GM18861 (cell line): ENCODE data around the gene DCAKD.
"Not testable (repeated sequence)": the region's sequence is repeated elsewhere in the genome, so short reads cannot be mapped to it uniquely, and the experiment has no call there.

ENCODE experiments used
- ATAC-seq: cut with Tn5 transposase; IDR thresholded peaks from one replicate; pipeline ENCODE4 v1.9.1; 2021; ENCODE audit not compliant: unreplicated experiment

Gene DCAKD

GRCh38 chr17:45067637-45068036 is 16.2 kb upstream of the DCAKD start:
- ATAC-seq, result no peak

DNA sequence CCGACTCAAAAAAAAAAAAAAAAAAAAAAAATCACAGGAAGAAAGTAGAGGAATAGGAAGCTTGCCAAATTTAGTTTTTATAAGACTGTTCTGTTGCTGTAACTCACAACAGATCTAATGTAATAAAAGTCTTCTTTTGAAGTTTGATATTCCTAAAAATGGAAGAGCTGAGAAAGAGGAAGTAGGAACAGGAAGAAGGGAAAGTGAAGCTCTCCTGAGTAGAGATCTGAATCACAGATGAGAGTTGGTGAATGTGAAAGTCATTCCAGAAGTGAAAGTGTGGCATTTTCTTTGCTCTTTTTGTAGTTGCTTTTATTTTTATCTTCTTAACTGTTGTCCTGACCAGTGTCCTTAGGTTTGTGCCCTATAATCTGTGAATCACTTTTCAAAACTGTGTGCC is 11.8 kb upstream of the DCAKD start:
- ATAC-seq, result no peak

DNA sequence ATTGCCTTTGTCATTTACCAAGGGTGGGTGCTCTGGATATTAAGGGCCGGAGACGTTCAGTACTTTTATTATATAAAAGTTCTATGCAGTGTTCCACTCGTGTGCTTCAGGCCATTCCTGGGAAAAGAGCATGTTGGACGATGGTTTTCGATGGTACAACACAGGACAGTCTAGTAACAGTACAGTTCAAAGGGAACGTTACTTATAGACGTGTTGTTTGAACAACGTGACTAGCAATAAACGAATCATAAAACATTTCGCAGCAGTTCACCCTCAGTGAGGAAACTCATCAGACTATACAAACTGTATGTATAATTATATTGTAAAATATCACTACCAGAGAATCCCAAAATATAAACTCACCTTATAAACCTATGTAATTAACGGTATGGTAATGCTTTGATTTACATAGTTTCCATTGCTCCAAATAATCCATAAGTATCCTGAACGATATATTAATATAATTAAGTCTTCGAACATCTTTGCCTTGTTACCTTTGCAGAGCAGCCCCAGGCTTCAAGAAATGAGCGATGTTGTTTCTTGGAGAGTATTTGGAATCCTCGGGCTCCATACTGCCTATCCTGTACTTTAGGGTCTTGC is 10.3 kb upstream of the DCAKD start:
- ATAC-seq, result no peak

- peak; percentile 84 for ATAC-seq
These were observed 9.6 kb upstream of the DCAKD start, which contains the start of gene NMT1 for GRCh38 chr17:45060797-45061605. Gene NMT1, plus strand, starts transcription at chr17:45061317. Its CDS starts 13 bp downstream, at chr17:45061330.

DNA sequence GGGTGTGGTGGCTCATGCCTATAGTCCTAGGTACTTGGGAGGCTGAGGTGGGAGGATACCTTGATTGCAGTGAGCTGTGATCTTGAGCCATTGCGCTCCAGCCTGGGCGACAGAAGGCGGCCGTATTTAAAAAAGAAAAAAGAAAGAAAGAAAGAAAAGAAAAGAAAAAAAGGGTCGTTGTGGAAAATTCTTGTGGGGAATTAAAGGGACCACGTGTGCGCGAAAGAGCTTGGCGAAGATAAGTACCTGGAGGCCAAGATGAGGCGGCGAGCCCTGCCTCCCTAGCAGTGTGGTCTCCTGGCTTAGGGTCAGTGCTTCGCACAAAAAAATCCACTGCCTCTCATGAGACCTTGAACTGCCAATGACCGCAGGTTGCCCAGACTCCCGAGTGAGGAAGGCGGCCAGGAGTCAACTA is 9.0 kb upstream of the DCAKD start:
- ATAC-seq, result no peak

GRCh38 chr17:45052052-45052772 is 780 bp upstream of the DCAKD start:
- no peak for ATAC-seq

DNA sequence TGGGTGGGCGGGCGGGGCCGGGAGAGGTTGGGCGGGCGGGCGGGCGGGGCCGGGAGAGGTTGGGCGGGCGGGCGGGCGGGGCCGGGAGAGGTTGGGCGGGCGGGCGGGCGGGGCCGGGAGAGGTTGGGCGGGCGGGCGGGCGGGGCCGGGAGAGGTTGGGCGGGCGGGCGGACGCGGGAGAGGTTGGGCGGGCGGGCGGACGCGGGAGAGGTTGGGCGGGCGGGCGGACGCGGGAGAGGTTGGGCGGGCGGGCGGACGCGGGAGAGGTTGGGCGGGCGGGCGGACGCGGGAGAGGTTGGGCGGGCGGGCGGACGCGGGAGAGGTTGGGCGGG is 254 bp upstream of the DCAKD start:
- ATAC-seq, result not testable (repeated sequence)

DNA sequence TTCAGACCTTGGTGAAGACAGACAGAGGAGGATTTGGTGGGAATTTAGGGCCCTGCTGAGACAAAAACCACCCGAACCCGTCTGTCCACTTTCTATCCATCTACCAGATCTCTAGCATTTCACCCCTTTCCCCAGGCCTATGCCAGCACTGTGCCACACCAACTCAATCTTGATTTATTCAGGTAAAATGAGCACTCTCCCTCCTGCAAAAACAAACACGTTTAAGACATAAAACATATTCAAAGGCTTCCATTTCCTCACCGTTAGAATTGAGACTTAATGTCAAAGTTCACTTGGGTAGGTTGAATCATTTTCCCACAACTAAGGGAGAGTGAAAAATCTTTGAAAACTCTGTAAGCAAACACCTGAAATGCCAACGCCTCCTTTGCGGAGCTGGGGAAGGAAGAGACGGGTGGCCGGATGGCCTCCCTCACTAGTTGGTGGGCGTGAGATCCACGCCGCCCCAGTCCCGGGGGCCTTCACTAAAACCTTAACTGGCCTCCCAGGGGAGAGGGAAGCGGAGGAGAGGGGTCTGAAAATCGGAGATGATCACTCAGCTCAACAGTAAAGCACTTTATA is 862 bp downstream of the DCAKD start:
- ATAC-seq, result no peak

DNA sequence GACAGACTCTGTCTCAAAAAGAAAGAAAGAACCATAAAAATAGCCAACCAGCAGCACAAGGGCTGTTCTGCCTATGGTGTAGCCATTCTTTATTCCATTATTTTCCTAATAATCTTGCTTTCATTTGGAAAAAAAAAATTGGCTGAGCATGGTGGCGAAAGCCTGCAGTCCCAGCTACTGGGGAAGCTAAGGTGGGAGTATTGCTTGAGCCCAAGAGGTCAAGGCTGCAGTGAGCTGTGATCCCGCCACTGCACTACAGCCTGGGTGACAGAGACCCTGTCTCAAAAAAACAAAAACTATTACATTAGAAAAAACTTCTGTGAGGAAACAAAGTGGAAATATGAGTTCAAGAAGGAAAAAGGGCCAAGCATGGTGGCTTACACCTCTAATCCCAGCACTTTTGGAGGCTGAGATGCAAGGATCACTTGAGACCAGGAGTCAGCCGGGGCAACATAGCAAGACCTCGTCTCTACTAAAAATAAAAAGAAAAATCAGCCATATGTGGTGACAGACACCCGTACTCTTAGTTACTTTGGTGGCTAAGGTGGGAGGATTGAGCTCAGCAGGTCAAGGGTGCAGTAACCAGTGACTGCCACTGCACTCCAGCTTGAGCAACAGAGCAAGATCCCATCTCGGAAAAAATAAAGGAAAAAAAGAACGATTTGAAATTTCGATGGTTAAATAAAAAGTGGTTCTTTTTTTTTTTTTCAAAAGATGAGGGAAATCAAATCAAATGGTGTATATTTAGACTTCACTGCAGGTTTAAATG is 2.5 kb downstream of the DCAKD start:
- no peak for ATAC-seq

DNA sequence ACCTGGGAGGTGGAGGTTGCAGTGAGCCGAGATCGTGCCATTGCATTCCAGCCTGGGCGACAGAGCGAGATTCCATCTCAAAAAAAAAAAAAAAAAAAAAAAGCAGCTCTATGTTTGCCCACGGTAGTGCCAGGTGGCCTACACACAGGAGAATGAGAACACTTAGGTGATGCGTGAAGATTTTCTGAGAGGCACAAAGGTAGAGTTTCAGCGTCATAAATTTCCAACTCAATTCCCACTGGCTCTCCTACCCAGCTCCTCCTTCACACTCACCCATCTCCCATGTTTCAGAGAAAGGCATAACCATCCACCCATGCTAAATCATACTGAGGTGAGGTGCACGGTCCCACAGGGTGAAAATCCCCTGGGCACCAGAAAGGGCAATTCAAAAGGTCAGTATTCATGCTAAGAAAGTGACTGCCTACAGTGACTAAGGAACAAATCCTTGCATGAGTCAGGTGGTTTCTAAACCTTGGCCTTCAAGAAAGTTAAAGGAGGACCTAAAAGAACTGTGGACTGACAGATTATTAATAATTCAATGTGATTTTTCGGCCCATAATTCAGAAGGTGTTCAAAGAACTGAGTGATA is 4.8 kb downstream of the DCAKD start:
- no peak for ATAC-seq

GRCh38 chr17:45043813-45044540 is 7.5 kb downstream of the DCAKD start:
- ATAC-seq, result no peak

DNA sequence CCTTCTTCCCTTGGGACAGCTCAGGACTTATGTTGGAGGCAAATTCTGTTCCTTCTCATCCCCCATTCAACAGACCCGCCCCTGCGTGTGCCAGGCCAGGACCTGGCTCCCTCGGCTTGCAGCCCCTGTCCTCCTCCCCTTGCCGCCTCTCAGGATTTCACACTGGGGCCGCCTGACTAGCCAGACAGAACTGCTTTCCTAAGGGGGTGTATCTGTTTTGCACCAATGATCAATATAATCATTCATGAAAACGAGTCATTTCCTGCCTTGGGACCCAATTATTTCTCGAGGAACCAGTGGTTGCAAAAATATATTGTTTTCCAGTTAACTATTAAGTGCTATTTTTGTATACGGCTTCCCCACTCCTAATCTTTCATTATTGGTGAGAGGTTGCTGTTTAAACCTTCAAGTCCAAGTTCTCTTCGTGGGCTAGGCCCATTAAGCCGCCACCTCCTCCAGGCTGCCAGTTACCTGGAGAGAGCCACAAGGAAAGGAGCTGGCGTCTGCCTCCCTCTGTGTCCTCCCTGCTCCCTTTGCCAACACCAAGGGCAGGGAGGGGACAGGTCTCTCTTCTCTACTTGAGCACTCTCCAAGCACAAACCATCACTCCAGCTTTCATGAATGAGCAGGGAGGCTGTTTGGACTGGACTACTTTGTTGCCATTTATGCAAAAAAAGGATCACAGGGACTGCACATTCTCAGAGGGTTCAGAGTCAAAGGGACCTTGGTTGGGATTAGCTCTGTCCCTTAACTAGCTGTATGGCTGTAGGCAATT is 8.9 kb downstream of the DCAKD start:
- ATAC-seq, result no peak

GRCh38 chr17:45040459-45040858 is 11.0 kb downstream of the DCAKD start:
- no peak for ATAC-seq

- no peak for ATAC-seq
These were observed 12.5 kb downstream of the DCAKD start for GRCh38 chr17:45038728-45039634.

DNA sequence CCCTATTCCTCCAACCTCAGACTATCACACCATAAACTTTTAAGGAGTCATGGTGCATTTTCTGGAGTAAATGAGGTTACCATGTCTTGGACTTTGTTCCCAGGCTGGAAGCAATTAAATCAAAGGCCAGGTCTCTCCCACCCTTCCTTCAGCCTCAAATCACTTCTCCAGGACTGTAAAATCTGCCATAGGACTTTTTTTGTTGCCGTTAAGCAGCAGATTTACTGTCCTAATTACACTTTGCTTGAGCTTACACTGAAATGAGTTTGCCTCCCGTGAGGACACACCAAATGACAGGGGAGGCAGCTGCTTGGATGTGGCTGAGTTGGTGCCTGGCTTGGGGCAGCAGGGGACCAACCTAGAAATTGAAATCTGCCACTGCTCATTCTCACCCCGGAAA is 14.7 kb downstream of the DCAKD start:
- no peak for ATAC-seq

- no peak for ATAC-seq
These were observed 15.6 kb downstream of the DCAKD start for GRCh38 chr17:45035848-45036247.

DNA sequence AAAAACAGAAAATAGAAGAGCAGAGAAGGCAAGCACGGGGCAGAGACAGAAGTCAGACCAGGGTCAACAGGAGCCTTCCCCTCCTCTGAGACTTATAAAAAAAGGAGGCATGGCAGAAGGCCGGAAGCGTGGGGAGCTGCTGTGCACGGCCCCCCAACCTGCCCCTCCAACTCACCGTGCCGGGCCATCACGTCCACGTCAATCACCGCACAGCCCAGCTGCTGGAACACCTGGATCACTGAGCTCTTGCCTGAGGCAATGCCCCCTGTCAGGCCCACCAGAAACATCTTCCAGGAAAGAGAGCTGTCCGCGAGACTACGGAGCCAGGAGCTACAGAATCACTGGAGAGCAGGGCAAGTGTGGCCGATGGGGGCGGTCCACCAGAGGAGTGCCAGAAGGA is 16.8 kb downstream of the DCAKD start:
- no peak for ATAC-seq

DNA sequence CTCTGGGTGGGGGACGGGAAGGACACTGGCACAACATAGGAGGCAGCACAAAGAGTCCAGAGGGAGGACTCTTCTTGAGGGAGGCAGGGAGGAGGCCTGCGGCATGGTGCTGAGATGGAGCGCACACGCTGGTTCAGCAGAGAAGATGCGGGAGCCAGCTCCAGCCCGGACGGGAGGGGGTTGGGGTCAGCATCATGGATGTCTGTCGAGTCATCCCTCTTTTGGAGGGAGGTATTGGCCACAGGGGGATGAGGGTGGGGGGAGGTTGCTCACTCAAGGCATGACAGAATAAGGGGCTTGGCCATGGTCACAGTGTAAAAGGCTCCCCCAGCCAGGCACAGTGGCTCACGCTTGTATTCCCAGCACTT is 19.3 kb downstream of the DCAKD start:
- ATAC-seq, result no peak
